ENCODE data around the gene TSNAXIP1. TPM values are rescaled to one million over a fixed set of nuclear protein-coding genes. Genes with fewer than 3 reads are reported as not detected.
A peak's percentile ranks its signal among the peaks of the same experiment; 100 is the strongest.

Gene TSNAXIP1
- total and polyA plus RNA-seq, 9 of the 15 experiments (the other 6 are each of a cell fraction or from before 2014, with no cell fraction given) = 0.03 to 0.24 (median 0.11) TPM; not detected in 4

GRCh38 chr16:67864594-67864993 lies 57.9 kb downstream of the TSNAXIP1 start (continued):
- TF ChIP-seq, protein P1, sequence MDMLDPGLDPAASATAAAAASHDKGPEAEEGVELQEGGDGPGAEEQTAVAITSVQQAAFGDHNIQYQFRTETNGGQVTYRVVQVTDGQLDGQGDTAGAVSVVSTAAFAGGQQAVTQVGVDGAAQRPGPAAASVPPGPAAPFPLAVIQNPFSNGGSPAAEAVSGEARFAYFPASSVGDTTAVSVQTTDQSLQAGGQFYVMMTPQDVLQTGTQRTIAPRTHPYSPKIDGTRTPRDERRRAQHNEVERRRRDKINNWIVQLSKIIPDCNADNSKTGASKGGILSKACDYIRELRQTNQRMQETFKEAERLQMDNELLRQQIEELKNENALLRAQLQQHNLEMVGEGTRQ (CRISPR knock-in tag; IDR thresholded peaks at IDR 0.05) = no peak
- TF ChIP-seq ZFP36 (IDR thresholded peaks at IDR 0.05; ENCODE audit: low read depth, low read length, partially characterized antibody) = no peak

- FAIRE-seq (no peak), DNase-seq (ENCODE audit: extremely low read depth in 1 of 4, low spot score in 3 of 4) (peak in 2 of 4 experiments; percentile 33 to 42), ATAC-seq (peak; percentile 75)
- H4K20me1 ChIP-seq (replicated peaks; ENCODE audit: control insufficient read depth, insufficient read depth, low read length) = peaks cover 26% of the 10 kb centered on the region
- H3K36me3 ChIP-seq (ENCODE audit: control insufficient read depth, insufficient read depth, low read length) = peaks cover 88% of the 10 kb centered on the region; the same call in 2 of the 3 replicates
- 96% methylated on average over 2 of the region's 2 CpGs for WGBS (ENCODE audit: insufficient coverage, low coverage, missing lambda C conversion rate)
- no peak overlapping the region for H3K9ac ChIP-seq (ENCODE audit: insufficient read depth in 1 of 2, low read depth in 2 of 2, low read length in 2 of 2)
- peaks cover 10% of the 10 kb centered on the region in 2 experiments; a peak in 4 of 5 replicates for H3K4me1 ChIP-seq (replicated peaks in 1 of 2; ENCODE audit: control insufficient read depth in 2 of 2, insufficient read depth in 2 of 2, low read length in 2 of 2)
- no peaks in the 10 kb centered on the region for H3K9me1 ChIP-seq (ENCODE audit: control insufficient read depth, insufficient read depth, low read length)
- H3K27ac ChIP-seq (ENCODE audit: extremely low read depth, low read depth, low read length) = no peak overlapping the region
- no peak overlapping the region for H3K4me3 ChIP-seq
- intact Hi-C loops (cut with micrococcal nuclease) (loop anchor here (1.0 kb wide), 1 partner anchor 49 kb away; no protein-coding TSS in a partner anchor), in situ Hi-C loops (cut with MboI) (no loop called here)
- H3K9me3 ChIP-seq (replicated peaks; ENCODE audit: control insufficient read depth, insufficient read depth, low read depth, low read length) = no peaks in the 10 kb centered on the region
- POLR2A ChIA-PET = interaction anchor here (0.6 to 1.2 kb wide), 5 partner anchors 9 to 597 kb away, joined by 3 read pairs; no protein-coding TSS in a partner anchor
- no peak overlapping the region for H3K4me2 ChIP-seq (ENCODE audit: insufficient read depth, low read length)
- no peak overlapping the region for H2AFZ ChIP-seq (ENCODE audit: low read depth, low read length)
- no TSS peak for BruUV-seq (replicated peaks)
- CTCF ChIA-PET (ENCODE audit: low intra/inter-chr PET ratio) = interaction anchor here (0.6 to 1.7 kb wide), 3 partner anchors 24 to 193 kb away, joined by 3 to 13 read pairs (median 4); no protein-coding TSS in a partner anchor
- no peaks in the 10 kb centered on the region for H3K27me3 ChIP-seq (ENCODE audit: control insufficient read depth in 2 of 2, insufficient read depth in 2 of 2, low read length in 2 of 2)
- peaks cover 47% of the 10 kb centered on the region for H3K79me2 ChIP-seq (ENCODE audit: control insufficient read depth, insufficient read depth, low read length)
- TF ChIP-seq ETV5 (CRISPR knock-in tag; IDR thresholded peaks at IDR 0.05; ENCODE audit: low read depth) (no peak), ZBTB8A (IDR thresholded peaks at IDR 0.05; ENCODE audit: partially characterized antibody) (no peak), SAFB (IDR thresholded peaks at IDR 0.05; ENCODE audit: borderline replicate concordance, low read depth, low read length) (no peak), KDM1A (IDR thresholded peaks at IDR 0.05) (no peak), FOXM1 (IDR thresholded peaks at IDR 0.05; ENCODE audit: low read depth) (no peak), FOXM1 (CRISPR knock-in tag; IDR thresholded peaks at IDR 0.05; ENCODE audit: low read depth) (no peak), ARNT (IDR thresholded peaks at IDR 0.05) (no peak), PML (IDR thresholded peaks at IDR 0.05; ENCODE audit: low read length) (no peak), SRSF3 (IDR thresholded peaks at IDR 0.05; ENCODE audit: insufficient read depth, low read length) (no peak), CBX8 (IDR thresholded peaks at IDR 0.05; ENCODE audit: borderline replicate concordance, extremely low read depth, low read depth, low read length, poor library complexity, severe bottlenecking) (no peak)
- TF ChIP-seq, protein P2, sequence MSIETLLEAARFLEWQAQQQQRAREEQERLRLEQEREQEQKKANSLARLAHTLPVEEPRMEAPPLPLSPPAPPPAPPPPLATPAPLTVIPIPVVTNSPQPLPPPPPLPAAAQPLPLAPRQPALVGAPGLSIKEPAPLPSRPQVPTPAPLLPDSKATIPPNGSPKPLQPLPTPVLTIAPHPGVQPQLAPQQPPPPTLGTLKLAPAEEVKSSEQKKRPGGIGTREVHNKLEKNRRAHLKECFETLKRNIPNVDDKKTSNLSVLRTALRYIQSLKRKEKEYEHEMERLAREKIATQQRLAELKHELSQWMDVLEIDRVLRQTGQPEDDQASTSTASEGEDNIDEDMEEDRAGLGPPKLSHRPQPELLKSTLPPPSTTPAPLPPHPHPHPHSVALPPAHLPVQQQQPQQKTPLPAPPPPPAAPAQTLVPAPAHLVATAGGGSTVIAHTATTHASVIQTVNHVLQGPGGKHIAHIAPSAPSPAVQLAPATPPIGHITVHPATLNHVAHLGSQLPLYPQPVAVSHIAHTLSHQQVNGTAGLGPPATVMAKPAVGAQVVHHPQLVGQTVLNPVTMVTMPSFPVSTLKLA (conservative IDR thresholded peaks at IDR 0.05) = peak in 1 of 2 experiments; percentile 44; a peak in 1 of 4 replicates
- TF ChIP-seq, protein P3, sequence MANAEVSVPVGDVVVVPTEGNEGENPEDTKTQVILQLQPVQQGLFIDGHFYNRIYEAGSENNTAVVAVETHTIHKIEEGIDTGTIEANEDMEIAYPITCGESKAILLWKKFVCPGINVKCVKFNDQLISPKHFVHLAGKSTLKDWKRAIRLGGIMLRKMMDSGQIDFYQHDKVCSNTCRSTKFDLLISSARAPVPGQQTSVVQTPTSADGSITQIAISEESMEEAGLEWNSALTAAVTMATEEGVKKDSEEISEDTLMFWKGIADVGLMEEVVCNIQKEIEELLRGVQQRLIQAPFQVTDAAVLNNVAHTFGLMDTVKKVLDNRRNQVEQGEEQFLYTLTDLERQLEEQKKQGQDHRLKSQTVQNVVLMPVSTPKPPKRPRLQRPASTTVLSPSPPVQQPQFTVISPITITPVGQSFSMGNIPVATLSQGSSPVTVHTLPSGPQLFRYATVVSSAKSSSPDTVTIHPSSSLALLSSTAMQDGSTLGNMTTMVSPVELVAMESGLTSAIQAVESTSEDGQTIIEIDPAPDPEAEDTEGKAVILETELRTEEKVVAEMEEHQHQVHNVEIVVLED (CRISPR knock-in tag; IDR thresholded peaks at IDR 0.05) = no peak
Observed at GRCh38 chr16:67865318-67865717, 58.6 kb downstream of the TSNAXIP1 start.

Measured in K562 (cell line).